ENCODE results near the gene DPP8.

DPP8 gene

GRCh38 chr15:65541231-65541820 is 23.8 kb upstream of the DPP8 start:
- no peak overlapping the region for H3K4me3 ChIP-seq (ENCODE audit: low read depth, low read length)
- no peak for TF ChIP-seq CTCF (IDR thresholded peaks at IDR 0.05; ENCODE audit: insufficient read depth, low read length, missing control alignments)
- no peak for DNase-seq (ENCODE audit: low read depth, low spot score)
- POLR2A ChIA-PET: no interaction called here
- CTCF ChIA-PET: interaction anchor here (1.1 kb wide), 1 partner anchor 11 kb away, joined by 3 read pairs; the partner anchor contains the start of gene HACD3

- no peak for DNase-seq (ENCODE audit: low read depth, low spot score)
- ChIA-PET CTCF (interaction anchor here (1.3 to 1.7 kb wide), 2 partner anchors 11 to 155 kb away, joined by 4 read pairs; no protein-coding TSS in a partner anchor), POLR2A (no interaction called here)
These were observed 22.8 kb upstream of the DPP8 start for GRCh38 chr15:65540314-65540713.

GRCh38 chr15:65535192-65535591 is 17.7 kb upstream of the DPP8 start:
- no peak overlapping the region for H3K4me3 ChIP-seq (ENCODE audit: low read depth, low read length)
- DNase-seq (ENCODE audit: low read depth, low spot score): no peak
- no peak for TF ChIP-seq CTCF (IDR thresholded peaks at IDR 0.05; ENCODE audit: insufficient read depth, low read length, missing control alignments)
- CTCF ChIA-PET: no interaction called here
- POLR2A ChIA-PET: no interaction called here

More at GRCh38 chr15:65540314-65540713, 22.8 kb upstream of the DPP8 start:
- no peak overlapping the region for H3K4me3 ChIP-seq (ENCODE audit: low read depth, low read length)
- no peak for TF ChIP-seq CTCF (IDR thresholded peaks at IDR 0.05; ENCODE audit: insufficient read depth, low read length, missing control alignments)

GRCh38 chr15:65533057-65533756 is 15.7 kb upstream of the DPP8 start:
- no peak for DNase-seq (ENCODE audit: low read depth, low spot score)

GRCh38 chr15:65532738-65533051 is 15.2 kb upstream of the DPP8 start:
- ChIA-PET POLR2A (no interaction called here), CTCF (no interaction called here)
- no peak overlapping the region for H3K4me3 ChIP-seq (ENCODE audit: low read depth, low read length)
- no peak for DNase-seq (ENCODE audit: low read depth, low spot score)
- TF ChIP-seq CTCF (IDR thresholded peaks at IDR 0.05; ENCODE audit: insufficient read depth, low read length, missing control alignments): no peak

More at GRCh38 chr15:65533057-65533756, 15.7 kb upstream of the DPP8 start:
- no peak for TF ChIP-seq CTCF (IDR thresholded peaks at IDR 0.05; ENCODE audit: insufficient read depth, low read length, missing control alignments)
- POLR2A ChIA-PET: no interaction called here
- CTCF ChIA-PET: no interaction called here
- H3K4me3 ChIP-seq (ENCODE audit: low read depth, low read length): no peak overlapping the region

- DNase-seq (ENCODE audit: low read depth, low spot score): no peak
- POLR2A ChIA-PET: interaction anchor here (0.5 kb wide), 1 partner anchor 1314 kb away, joined by 4 read pairs; no protein-coding TSS in a partner anchor
- peak within 1 kb of the TSS; percentile 95 for H3K4me3 ChIP-seq (ENCODE audit: low read depth, low read length)
- CTCF ChIA-PET: interaction anchor here (0.6 to 2.5 kb wide), 10 partner anchors 9 to 326 kb away, joined by 3 to 7 read pairs (median 4); no protein-coding TSS in a partner anchor
- TF ChIP-seq CTCF (IDR thresholded peaks at IDR 0.05; ENCODE audit: insufficient read depth, low read length, missing control alignments): no peak
These were observed 13.0 kb upstream of the DPP8 start, which contains the start of gene HACD3 for GRCh38 chr15:65530318-65531111. HACD3 (plus strand) TSS chr15:65530463; CDS start chr15:65530632, 169 bp downstream.

Measured in AG04449 (cell line).